ENCODE results near the gene CTDSP2.

Gene CTDSP2

GRCh38 chr12:57846577-57847319 lies at the start of gene CTDSP2:
Gene CTDSP2 (minus strand): TSS chr12:57846729. CDS start chr12:57846435, 294 bp downstream.
- Mint-ChIP-seq H3K4me3 (peak within 1 kb of the TSS; percentile 78), H3K9me3 (no peaks in the 10 kb centered on the region), H3K36me3 (ENCODE audit: low read depth) (no peaks in the 10 kb centered on the region), H3K27me3 (ENCODE audit: low read depth) (peaks cover 26% of the 10 kb centered on the region), H3K4me1 (ENCODE audit: low read depth) (peaks cover 31% of the 10 kb centered on the region), H3K27ac (peak within 1 kb of the TSS; percentile 59)

- H3K27ac Mint-ChIP-seq, result no peak overlapping the region
- peaks cover 2% of the 10 kb centered on the region for H3K36me3 Mint-ChIP-seq (ENCODE audit: low read depth)
- peak overlapping the region; percentile 36 for H3K4me3 Mint-ChIP-seq
- no peaks in the 10 kb centered on the region for H3K9me3 Mint-ChIP-seq
- peaks cover 53% of the 10 kb centered on the region for H3K4me1 Mint-ChIP-seq (ENCODE audit: low read depth)
- H3K27me3 Mint-ChIP-seq (ENCODE audit: low read depth), result no peaks in the 10 kb centered on the region
Observed at GRCh38 chr12:57896115-57896433, 49.5 kb upstream of the CTDSP2 start.

GRCh38 chr12:57895389-57896114 lies 49.0 kb upstream of the CTDSP2 start:
- Mint-ChIP-seq H3K9me3 (no peaks in the 10 kb centered on the region), H3K27ac (no peak overlapping the region), H3K4me1 (ENCODE audit: low read depth) (peaks cover 53% of the 10 kb centered on the region), H3K36me3 (ENCODE audit: low read depth) (peaks cover 2% of the 10 kb centered on the region), H3K27me3 (ENCODE audit: low read depth) (no peaks in the 10 kb centered on the region), H3K4me3 (peak overlapping the region; percentile 36)

DNA sequence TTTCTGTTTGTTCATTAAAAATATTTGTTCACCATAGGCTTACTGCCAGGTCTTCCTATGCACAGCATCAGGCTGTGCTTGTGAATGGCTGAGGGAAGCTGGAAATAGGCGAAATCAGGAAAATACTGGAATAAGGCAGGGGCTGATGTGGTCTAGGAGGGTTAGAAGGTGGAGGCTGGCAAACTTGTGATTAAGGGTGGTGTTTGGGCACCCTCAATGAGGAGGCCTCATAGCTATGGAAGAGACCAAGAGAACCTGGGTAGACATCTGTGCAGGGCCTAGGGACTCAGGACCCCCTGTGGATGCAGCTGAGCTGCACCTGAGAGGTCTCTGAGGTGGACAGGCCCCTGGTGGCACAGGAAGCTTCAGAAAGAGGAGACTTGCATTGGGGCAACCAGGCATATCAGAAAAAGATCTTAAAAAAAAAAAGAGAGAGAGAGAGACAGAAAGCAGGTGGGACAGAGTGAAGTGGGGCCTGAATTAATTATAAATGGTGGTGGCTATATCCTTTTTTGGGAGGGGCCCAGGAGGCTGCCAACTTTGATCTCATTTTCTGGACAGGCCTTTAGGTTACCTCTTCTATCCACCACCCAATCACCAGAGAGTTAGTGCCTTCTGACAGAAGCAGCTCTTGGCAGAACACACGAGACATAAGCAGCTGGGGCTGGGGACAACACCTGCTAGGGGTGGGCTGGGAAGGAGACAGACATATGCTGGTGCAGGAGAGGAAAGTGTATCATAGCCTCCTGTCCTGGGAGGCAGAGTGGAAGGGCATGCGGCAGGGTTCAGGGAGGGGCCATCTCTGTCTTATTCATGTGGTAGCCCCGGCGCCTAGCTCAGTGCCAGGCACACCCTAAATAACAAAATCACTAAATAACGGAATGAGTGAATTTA lies 48.1 kb upstream of the CTDSP2 start:
- no peaks in the 10 kb centered on the region for H3K27me3 Mint-ChIP-seq (ENCODE audit: low read depth)

GRCh38 chr12:57893431-57894353 lies 47.2 kb upstream of the CTDSP2 start:
- Mint-ChIP-seq H3K27me3 (ENCODE audit: low read depth) (no peaks in the 10 kb centered on the region), H3K27ac (no peak overlapping the region), H3K9me3 (no peaks in the 10 kb centered on the region), H3K4me3 (no peak overlapping the region), H3K36me3 (ENCODE audit: low read depth) (peaks cover 2% of the 10 kb centered on the region), H3K4me1 (ENCODE audit: low read depth) (peaks cover 45% of the 10 kb centered on the region)

More for the DNA sequence above, 48.1 kb upstream of the CTDSP2 start:
- H3K4me1 Mint-ChIP-seq (ENCODE audit: low read depth), result peaks cover 53% of the 10 kb centered on the region
- H3K36me3 Mint-ChIP-seq (ENCODE audit: low read depth), result peaks cover 2% of the 10 kb centered on the region
- H3K27ac Mint-ChIP-seq, result peak overlapping the region; percentile 21
- no peaks in the 10 kb centered on the region for H3K9me3 Mint-ChIP-seq
- no peak overlapping the region for H3K4me3 Mint-ChIP-seq

- no peak overlapping the region for H3K4me3 Mint-ChIP-seq
- H3K27ac Mint-ChIP-seq, result no peak overlapping the region
- no peaks in the 10 kb centered on the region for H3K9me3 Mint-ChIP-seq
- peaks cover 2% of the 10 kb centered on the region for H3K36me3 Mint-ChIP-seq (ENCODE audit: low read depth)
- H3K27me3 Mint-ChIP-seq (ENCODE audit: low read depth), result no peaks in the 10 kb centered on the region
- peaks cover 43% of the 10 kb centered on the region for H3K4me1 Mint-ChIP-seq (ENCODE audit: low read depth)
Observed at GRCh38 chr12:57892232-57892972, 45.9 kb upstream of the CTDSP2 start.

- Mint-ChIP-seq H3K9me3 (no peaks in the 10 kb centered on the region), H3K27ac (no peak overlapping the region), H3K4me3 (no peak overlapping the region)
Observed at GRCh38 chr12:57891542-57892228, 45.2 kb upstream of the CTDSP2 start.

GRCh38 chr12:57890191-57891115 lies 43.9 kb upstream of the CTDSP2 start:
- no peak overlapping the region for H3K27ac Mint-ChIP-seq

More at GRCh38 chr12:57891542-57892228, 45.2 kb upstream of the CTDSP2 start:
- peaks cover 2% of the 10 kb centered on the region for H3K36me3 Mint-ChIP-seq (ENCODE audit: low read depth)
- no peaks in the 10 kb centered on the region for H3K27me3 Mint-ChIP-seq (ENCODE audit: low read depth)
- H3K4me1 Mint-ChIP-seq (ENCODE audit: low read depth), result peaks cover 38% of the 10 kb centered on the region

GRCh38 chr12:57889500-57889989 lies 43.0 kb upstream of the CTDSP2 start:
- Mint-ChIP-seq H3K4me1 (ENCODE audit: low read depth) (peaks cover 26% of the 10 kb centered on the region), H3K9me3 (peaks cover 5% of the 10 kb centered on the region), H3K27me3 (ENCODE audit: low read depth) (no peaks in the 10 kb centered on the region), H3K4me3 (no peak overlapping the region), H3K27ac (no peak overlapping the region), H3K36me3 (ENCODE audit: low read depth) (peaks cover under 1% of the 10 kb centered on the region)

More at GRCh38 chr12:57890191-57891115, 43.9 kb upstream of the CTDSP2 start:
- H3K4me1 Mint-ChIP-seq (ENCODE audit: low read depth), result peaks cover 34% of the 10 kb centered on the region
- H3K27me3 Mint-ChIP-seq (ENCODE audit: low read depth), result no peaks in the 10 kb centered on the region
- H3K4me3 Mint-ChIP-seq, result no peak overlapping the region
- H3K9me3 Mint-ChIP-seq, result peaks cover 5% of the 10 kb centered on the region
- H3K36me3 Mint-ChIP-seq (ENCODE audit: low read depth), result peaks cover 2% of the 10 kb centered on the region

DNA sequence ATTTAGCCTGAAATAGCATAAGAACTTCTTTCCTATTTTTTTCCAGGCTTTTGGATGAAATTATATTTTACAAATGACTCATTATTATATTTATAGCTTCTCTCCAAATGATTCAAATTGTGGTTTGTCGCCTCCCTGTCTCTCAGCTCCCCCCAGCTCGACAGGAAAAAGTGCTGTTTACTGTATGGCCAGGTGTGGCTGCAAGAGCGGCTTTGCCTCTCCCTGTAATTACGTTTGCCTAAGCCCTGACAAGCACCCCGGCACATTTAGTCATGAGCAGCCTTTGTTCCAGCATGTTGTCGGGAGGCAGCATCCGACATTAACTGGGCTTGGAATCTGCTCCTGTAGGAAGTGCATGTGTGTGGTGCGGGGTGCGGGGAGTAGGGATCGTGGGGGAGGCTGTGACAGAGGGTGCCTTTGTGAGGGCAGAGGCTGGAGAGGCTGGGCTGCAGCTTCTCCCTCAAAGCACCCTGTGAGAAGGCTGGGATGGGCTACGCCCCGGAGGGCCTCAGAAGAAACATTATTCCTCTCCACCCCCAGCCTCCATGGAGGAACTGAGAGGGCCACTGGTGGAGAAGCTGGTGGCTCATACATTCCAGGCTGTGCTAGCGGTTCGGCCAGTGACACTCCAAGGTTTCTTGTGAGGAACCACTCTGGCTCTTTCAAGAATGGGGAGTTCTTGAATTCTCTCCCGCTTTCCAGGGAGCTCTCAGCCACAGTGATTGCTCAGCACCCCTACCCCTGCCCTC lies 42.1 kb upstream of the CTDSP2 start:
- H3K27ac Mint-ChIP-seq, result peak overlapping the region; percentile 75
- H3K9me3 Mint-ChIP-seq, result peaks cover 9% of the 10 kb centered on the region
- H3K27me3 Mint-ChIP-seq (ENCODE audit: low read depth), result no peaks in the 10 kb centered on the region
- peaks cover 4% of the 10 kb centered on the region for H3K36me3 Mint-ChIP-seq (ENCODE audit: low read depth)
- H3K4me1 Mint-ChIP-seq (ENCODE audit: low read depth), result peaks cover 23% of the 10 kb centered on the region
- peak overlapping the region; percentile 60 for H3K4me3 Mint-ChIP-seq

DNA sequence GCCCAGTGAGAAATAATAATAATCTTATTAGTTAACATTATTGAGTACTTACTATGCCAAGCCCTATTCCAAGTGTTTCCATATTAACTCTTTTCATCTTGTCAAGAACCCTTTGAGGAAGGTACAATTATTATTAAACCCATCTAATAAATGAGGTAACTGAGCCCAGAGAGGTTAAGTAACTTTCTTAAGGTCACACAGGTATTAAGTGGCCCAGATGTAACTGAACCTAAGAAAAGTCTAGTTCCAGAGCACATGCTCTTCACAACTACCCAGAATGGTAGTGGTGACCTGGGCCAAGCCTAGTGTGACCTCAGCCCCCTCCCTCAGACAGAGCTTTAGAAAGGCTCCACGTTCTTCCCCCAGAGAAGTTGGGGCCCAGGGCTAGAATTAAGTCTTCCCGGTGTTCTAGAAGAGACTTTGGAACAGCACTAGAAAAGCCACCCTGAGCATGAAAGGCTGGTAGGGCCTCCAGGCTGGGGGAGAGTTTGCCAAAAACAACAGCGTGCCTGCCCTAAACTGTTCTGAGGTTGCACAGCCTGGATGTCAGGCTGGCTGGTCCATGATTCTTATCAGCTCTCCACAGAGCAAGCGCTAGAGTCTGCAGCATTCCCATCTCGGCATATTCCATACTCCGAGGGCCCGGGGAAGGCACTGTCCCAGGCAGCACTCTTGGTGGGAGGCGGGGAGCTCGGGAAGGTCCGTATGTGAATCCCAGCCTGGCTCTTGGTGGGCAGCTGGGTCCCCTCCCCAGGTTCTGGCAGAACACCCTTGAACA lies 41.3 kb upstream of the CTDSP2 start:
- Mint-ChIP-seq H3K4me3 (no peak overlapping the region), H3K4me1 (ENCODE audit: low read depth) (peaks cover 24% of the 10 kb centered on the region), H3K9me3 (peaks cover 11% of the 10 kb centered on the region), H3K27me3 (ENCODE audit: low read depth) (peaks cover 2% of the 10 kb centered on the region), H3K36me3 (ENCODE audit: low read depth) (peaks cover 4% of the 10 kb centered on the region), H3K27ac (no peak overlapping the region)

Data from T-helper 1 cell treated with Interleukin-12 subunit alpha and Interleukin-12 subunit beta and Interleukin-4 antibody, amounts not matched to agents 30 μg/mL and 1 μg/mL, for 36 hours (primary cell).